Measurements from ENCODE around the gene PHF11.

- TF ChIP-seq CTCF (IDR thresholded peaks at IDR 0.05; ENCODE audit: low read depth, low read length): peak; percentile 40; the same call in 1 of the 2 replicates
- TF ChIP-seq EZH2phosphoT487 (IDR thresholded peaks at IDR 0.05; ENCODE audit: low read depth): no peak
These were observed 21.7 kb downstream of the PHF11 start for GRCh38 chr13:49517461-49517860.
